CD4-positive, alpha-beta T cell treated with Interleukin-6 at 100 ng/mL for 8 hours (primary cell): ENCODE results near the gene ABCB9.

Experiments used
- DNase-seq: peaks from one replicate; pipeline ENCODE4 v3.0.0-alpha.2; 2020; ENCODE audit warnings: mixed read lengths, low spot score

The ABCB9 gene

GRCh38 chr12:122994781-122995502 is 28.7 kb upstream of the ABCB9 start:
- no peak for DNase-seq

GRCh38 chr12:122994140-122994675 is 27.9 kb upstream of the ABCB9 start:
- DNase-seq: no peak

- no peak for DNase-seq
These were observed 26.1 kb upstream of the ABCB9 start for GRCh38 chr12:122992386-122992785.

- DNase-seq: no peak
These were observed 25.5 kb upstream of the ABCB9 start for GRCh38 chr12:122991623-122992275.

GRCh38 chr12:122990961-122991622 is 24.8 kb upstream of the ABCB9 start:
- no peak for DNase-seq

GRCh38 chr12:122990561-122990960 is 24.3 kb upstream of the ABCB9 start:
- no peak for DNase-seq

- DNase-seq: no peak
These were observed 23.7 kb upstream of the ABCB9 start for GRCh38 chr12:122989874-122990419.

- DNase-seq: no peak
These were observed 23.1 kb upstream of the ABCB9 start for GRCh38 chr12:122989225-122989839.

- no peak for DNase-seq
These were observed 22.4 kb upstream of the ABCB9 start for GRCh38 chr12:122988612-122989212.

GRCh38 chr12:122988036-122988435 is 21.8 kb upstream of the ABCB9 start:
- no peak for DNase-seq

GRCh38 chr12:122987086-122987951 is 21.1 kb upstream of the ABCB9 start:
- no peak for DNase-seq

- no peak for DNase-seq
These were observed 20.1 kb upstream of the ABCB9 start for GRCh38 chr12:122986258-122986871.

GRCh38 chr12:122985338-122986257 is 19.3 kb upstream of the ABCB9 start:
- DNase-seq: no peak

- DNase-seq: no peak
These were observed 18.5 kb upstream of the ABCB9 start for GRCh38 chr12:122984612-122985337.

- no peak for DNase-seq
These were observed 17.7 kb upstream of the ABCB9 start for GRCh38 chr12:122983789-122984515.

GRCh38 chr12:122982963-122983788 is 16.9 kb upstream of the ABCB9 start:
- no peak for DNase-seq

GRCh38 chr12:122982477-122982815 is 16.2 kb upstream of the ABCB9 start:
- DNase-seq: no peak
